Measurements from ENCODE around the gene ELOVL5. TPM values are rescaled to one million over a fixed set of nuclear protein-coding genes. Genes with fewer than 3 reads are reported as not detected.

The ELOVL5 gene
- total RNA-seq, 4 donors from 2014 or later, result 5.6 to 7.2 (median 6.2) TPM

DNA sequence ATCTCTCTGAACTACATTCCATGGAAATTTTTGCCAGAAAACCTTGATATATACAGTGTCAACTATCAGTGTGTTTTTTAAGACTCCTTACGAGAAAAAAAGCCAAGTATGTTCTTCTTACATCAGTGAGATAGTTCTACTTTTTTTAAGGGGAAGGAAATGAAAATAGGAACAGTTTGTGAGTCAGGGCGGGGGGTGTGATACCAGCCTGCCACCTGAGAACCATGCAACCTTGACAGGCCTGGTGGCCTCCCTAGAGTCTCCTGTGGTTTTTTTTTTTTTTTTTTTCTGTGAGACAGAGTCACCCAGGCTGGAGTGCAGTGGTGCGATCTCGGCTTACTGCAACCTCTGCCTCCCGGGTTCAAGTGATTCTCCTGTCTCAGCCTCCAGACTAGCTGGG, 103.8 kb downstream of the ELOVL5 start:
- intact Hi-C loops (cut with DNase I; ENCODE audit: low total_unique reads), result no loop called here

DNA sequence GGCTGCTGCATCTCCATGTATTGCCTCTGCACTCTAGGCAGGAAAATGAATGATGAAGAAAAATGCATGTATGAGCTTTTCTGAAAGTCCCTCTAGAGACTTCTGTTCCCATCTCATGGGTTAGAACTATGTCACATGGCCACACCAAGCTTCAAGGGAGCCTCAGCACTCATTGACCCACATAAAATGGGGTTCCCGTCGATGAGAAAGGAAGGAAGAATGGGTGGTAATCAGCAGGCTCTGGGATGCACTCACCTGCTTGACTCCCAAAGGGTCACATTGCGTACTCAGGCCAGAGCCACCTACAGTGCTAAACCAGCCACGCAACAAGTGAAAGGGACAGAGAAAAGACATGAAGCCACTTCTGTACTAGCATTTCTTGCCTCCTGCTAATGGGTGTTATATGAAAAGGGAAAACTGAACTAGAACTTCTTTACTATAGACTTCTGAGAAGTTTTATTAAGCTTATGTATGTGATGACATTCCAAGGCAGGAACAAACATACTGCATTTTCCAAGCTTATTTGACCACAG, 104.3 kb downstream of the ELOVL5 start:
- ATAC-seq (no peak), DNase-seq (no peak)
- Histone ChIP-seq H3K4me3 (no peak overlapping the region), H3K4me1 (no peaks in the 10 kb centered on the region), H3K27ac (no peak overlapping the region), H3K9me3 (no peaks in the 10 kb centered on the region), H3K36me3 (no peaks in the 10 kb centered on the region), H3K27me3 (no peaks in the 10 kb centered on the region)
- in situ Hi-C loops (cut with MboI; ENCODE audit: low sequenced_read_pairs in 4 of 4) (no loop called here), intact Hi-C loops (cut with DNase I; ENCODE audit: low total_unique reads) (no loop called here)
- TF ChIP-seq, protein P1, sequence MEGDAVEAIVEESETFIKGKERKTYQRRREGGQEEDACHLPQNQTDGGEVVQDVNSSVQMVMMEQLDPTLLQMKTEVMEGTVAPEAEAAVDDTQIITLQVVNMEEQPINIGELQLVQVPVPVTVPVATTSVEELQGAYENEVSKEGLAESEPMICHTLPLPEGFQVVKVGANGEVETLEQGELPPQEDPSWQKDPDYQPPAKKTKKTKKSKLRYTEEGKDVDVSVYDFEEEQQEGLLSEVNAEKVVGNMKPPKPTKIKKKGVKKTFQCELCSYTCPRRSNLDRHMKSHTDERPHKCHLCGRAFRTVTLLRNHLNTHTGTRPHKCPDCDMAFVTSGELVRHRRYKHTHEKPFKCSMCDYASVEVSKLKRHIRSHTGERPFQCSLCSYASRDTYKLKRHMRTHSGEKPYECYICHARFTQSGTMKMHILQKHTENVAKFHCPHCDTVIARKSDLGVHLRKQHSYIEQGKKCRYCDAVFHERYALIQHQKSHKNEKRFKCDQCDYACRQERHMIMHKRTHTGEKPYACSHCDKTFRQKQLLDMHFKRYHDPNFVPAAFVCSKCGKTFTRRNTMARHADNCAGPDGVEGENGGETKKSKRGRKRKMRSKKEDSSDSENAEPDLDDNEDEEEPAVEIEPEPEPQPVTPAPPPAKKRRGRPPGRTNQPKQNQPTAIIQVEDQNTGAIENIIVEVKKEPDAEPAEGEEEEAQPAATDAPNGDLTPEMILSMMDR (IDR thresholded peaks at IDR 0.05 in 4 of 5, conservative IDR thresholded peaks at IDR 0.05 in 1 of 5), result no peak
- TF ChIP-seq POLR2A (IDR thresholded peaks at IDR 0.05), result no peak

More for the DNA sequence above, 103.8 kb downstream of the ELOVL5 start:
- no peaks in the 10 kb centered on the region for H3K9me3 ChIP-seq
- H3K27me3 ChIP-seq, result no peaks in the 10 kb centered on the region
- H3K36me3 ChIP-seq, result no peaks in the 10 kb centered on the region
- no peaks in the 10 kb centered on the region for H3K4me1 ChIP-seq
- H3K4me3 ChIP-seq, result no peak overlapping the region
- in situ Hi-C loops (cut with MboI; ENCODE audit: low sequenced_read_pairs in 4 of 4), result no loop called here
- DNase-seq, result no peak
- TF ChIP-seq, protein P1 (IDR thresholded peaks at IDR 0.05 in 4 of 5, conservative IDR thresholded peaks at IDR 0.05 in 1 of 5), result no peak
- no peak for TF ChIP-seq POLR2A (IDR thresholded peaks at IDR 0.05)
- H3K27ac ChIP-seq, result no peak overlapping the region
- no peak for ATAC-seq

DNA sequence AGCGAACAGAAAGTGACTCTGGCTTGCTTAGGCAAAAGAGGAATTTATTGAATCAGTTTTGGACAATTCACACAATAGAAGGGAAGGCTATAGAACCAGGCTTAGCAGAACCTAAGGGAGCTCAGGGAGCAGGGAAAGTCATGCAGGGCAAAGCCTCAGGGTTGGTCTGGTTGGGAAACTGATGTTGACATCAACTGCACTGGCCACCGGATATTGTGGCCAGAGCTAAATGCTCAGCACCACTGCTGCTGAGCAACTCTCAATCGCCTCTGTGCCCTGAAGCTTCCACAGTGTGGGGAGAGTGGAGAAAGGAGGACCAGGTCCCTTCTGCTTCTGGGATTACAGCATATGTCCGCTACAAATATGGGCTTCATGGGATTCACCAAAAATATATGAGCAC, 106.8 kb downstream of the ELOVL5 start:
- ATAC-seq, result peak in 1 of 2 donors; percentile 24
- Histone ChIP-seq H3K27me3 (no peaks in the 10 kb centered on the region), H3K27ac (no peak overlapping the region), H3K36me3 (no peaks in the 10 kb centered on the region), H3K4me3 (no peak overlapping the region), H3K4me1 (no peaks in the 10 kb centered on the region), H3K9me3 (no peaks in the 10 kb centered on the region)
- in situ Hi-C loops (cut with MboI; ENCODE audit: low sequenced_read_pairs in 4 of 4) (no loop called here), intact Hi-C loops (cut with DNase I; ENCODE audit: low total_unique reads) (no loop called here)
- no peak for TF ChIP-seq POLR2A (IDR thresholded peaks at IDR 0.05)
- TF ChIP-seq, protein P1 (IDR thresholded peaks at IDR 0.05 in 4 of 5, conservative IDR thresholded peaks at IDR 0.05 in 1 of 5), result no peak
- no peak for DNase-seq

DNA sequence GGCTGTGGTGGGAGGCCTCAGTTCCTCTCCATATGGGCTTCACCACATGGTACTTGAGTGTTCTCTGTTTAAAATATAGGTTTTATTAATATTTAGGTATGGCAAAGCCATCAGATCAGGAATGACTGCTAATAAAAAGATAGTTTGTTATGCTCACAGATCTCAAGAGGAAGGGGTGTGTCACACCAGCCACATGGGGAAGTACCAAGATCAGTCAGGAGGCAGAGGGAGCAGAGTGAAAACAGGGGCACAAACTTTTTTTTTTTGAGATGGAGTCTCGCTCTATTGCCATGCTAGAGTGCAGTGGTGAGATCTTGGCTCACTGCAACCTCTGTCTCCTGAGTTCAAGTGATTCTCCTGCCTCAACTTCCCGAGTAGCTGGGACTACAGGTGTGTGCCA, 108.0 kb downstream of the ELOVL5 start:
- H3K36me3 ChIP-seq, result no peaks in the 10 kb centered on the region
- H3K27ac ChIP-seq, result no peak overlapping the region
- no peaks in the 10 kb centered on the region for H3K27me3 ChIP-seq
- TF ChIP-seq, protein P1 (IDR thresholded peaks at IDR 0.05 in 4 of 5, conservative IDR thresholded peaks at IDR 0.05 in 1 of 5), result no peak
- TF ChIP-seq POLR2A (IDR thresholded peaks at IDR 0.05), result no peak
- no peaks in the 10 kb centered on the region for H3K4me1 ChIP-seq
- H3K9me3 ChIP-seq, result no peaks in the 10 kb centered on the region
- ATAC-seq, result no peak
- intact Hi-C loops (cut with DNase I; ENCODE audit: low total_unique reads) (no loop called here), in situ Hi-C loops (cut with MboI; ENCODE audit: low sequenced_read_pairs in 4 of 4) (no loop called here)
- DNase-seq, result no peak
- no peak overlapping the region for H3K4me3 ChIP-seq

DNA sequence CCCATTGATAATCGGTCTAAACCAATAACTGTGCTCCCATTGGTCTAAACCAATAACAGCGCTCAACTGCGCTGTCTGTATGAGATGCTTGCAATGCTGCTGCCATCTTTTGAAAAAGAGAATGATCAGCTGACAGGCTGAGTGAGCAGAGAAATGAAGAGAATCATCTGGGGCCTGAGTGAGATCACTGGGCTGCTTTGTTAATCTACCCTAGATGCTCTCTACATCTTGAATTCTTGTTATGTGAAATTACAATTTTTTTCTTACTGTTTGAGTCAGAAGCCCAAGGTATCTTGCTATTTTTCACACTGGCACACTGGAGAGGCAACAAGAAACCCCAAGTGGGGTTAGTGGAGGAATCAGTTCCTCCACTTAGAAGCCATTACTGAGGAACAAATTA, 108.6 kb downstream of the ELOVL5 start:
- H3K4me1 ChIP-seq, result no peaks in the 10 kb centered on the region
- no peak for DNase-seq
- in situ Hi-C loops (cut with MboI; ENCODE audit: low sequenced_read_pairs in 4 of 4), result no loop called here
- no peaks in the 10 kb centered on the region for H3K27me3 ChIP-seq
- H3K27ac ChIP-seq, result no peak overlapping the region
- intact Hi-C loops (cut with DNase I; ENCODE audit: low total_unique reads), result no loop called here
- no peaks in the 10 kb centered on the region for H3K9me3 ChIP-seq
- H3K4me3 ChIP-seq, result no peak overlapping the region
- ATAC-seq, result no peak
- TF ChIP-seq, protein P1 (IDR thresholded peaks at IDR 0.05 in 4 of 5, conservative IDR thresholded peaks at IDR 0.05 in 1 of 5), result no peak
- no peak for TF ChIP-seq POLR2A (IDR thresholded peaks at IDR 0.05)
- no peaks in the 10 kb centered on the region for H3K36me3 ChIP-seq

All from gastrocnemius medialis (tissue), 4 donors.